Measurements from ENCODE around the gene EMID1. TPM values are rescaled to one million over a fixed set of nuclear protein-coding genes. Genes with fewer than 3 reads are reported as not detected.

Gene EMID1
- total RNA-seq, 1 donor from 2014 or later, result not detected

DNA sequence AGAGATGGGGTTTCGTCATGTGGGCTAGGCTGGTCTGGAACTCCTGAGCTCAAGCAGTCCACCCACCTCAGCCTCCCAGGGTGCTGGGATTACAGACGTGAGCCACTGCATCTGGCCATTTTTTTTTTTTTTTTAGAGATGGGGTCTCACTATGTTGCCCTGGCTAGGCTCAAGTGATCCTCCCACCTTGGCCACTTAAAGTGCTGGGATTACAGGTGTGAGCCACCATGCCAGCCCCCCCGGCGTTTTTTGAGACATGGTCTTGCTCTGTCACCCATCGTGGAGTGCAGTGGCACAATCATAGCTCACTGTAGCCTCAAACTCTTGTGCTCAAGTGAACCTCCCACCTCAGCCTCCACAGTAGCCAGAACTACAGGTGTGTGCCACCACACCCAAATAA is 45.6 kb downstream of the EMID1 start:
- Mint-ChIP-seq H3K4me3 (no peak overlapping the region), H3K4me1 (no peaks in the 10 kb centered on the region), H3K36me3 (ENCODE audit: low read depth) (no peaks in the 10 kb centered on the region), H3K9me3 (no peaks in the 10 kb centered on the region), H3K27ac (no peak overlapping the region), H3K27me3 (peaks cover 5% of the 10 kb centered on the region)
- CTCF ChIA-PET, result interaction anchor here (1.4 kb wide), 1 partner anchor 210 kb away, joined by 3 read pairs; no protein-coding TSS in a partner anchor
- no peak for DNase-seq
- TF ChIP-seq, protein P1, sequence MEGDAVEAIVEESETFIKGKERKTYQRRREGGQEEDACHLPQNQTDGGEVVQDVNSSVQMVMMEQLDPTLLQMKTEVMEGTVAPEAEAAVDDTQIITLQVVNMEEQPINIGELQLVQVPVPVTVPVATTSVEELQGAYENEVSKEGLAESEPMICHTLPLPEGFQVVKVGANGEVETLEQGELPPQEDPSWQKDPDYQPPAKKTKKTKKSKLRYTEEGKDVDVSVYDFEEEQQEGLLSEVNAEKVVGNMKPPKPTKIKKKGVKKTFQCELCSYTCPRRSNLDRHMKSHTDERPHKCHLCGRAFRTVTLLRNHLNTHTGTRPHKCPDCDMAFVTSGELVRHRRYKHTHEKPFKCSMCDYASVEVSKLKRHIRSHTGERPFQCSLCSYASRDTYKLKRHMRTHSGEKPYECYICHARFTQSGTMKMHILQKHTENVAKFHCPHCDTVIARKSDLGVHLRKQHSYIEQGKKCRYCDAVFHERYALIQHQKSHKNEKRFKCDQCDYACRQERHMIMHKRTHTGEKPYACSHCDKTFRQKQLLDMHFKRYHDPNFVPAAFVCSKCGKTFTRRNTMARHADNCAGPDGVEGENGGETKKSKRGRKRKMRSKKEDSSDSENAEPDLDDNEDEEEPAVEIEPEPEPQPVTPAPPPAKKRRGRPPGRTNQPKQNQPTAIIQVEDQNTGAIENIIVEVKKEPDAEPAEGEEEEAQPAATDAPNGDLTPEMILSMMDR (IDR thresholded peaks at IDR 0.05), result no peak
- no peak for ATAC-seq (ENCODE audit: low read depth)
- intact Hi-C loops (cut with micrococcal nuclease), result no loop called here
- POLR2A ChIA-PET, result no interaction called here

DNA sequence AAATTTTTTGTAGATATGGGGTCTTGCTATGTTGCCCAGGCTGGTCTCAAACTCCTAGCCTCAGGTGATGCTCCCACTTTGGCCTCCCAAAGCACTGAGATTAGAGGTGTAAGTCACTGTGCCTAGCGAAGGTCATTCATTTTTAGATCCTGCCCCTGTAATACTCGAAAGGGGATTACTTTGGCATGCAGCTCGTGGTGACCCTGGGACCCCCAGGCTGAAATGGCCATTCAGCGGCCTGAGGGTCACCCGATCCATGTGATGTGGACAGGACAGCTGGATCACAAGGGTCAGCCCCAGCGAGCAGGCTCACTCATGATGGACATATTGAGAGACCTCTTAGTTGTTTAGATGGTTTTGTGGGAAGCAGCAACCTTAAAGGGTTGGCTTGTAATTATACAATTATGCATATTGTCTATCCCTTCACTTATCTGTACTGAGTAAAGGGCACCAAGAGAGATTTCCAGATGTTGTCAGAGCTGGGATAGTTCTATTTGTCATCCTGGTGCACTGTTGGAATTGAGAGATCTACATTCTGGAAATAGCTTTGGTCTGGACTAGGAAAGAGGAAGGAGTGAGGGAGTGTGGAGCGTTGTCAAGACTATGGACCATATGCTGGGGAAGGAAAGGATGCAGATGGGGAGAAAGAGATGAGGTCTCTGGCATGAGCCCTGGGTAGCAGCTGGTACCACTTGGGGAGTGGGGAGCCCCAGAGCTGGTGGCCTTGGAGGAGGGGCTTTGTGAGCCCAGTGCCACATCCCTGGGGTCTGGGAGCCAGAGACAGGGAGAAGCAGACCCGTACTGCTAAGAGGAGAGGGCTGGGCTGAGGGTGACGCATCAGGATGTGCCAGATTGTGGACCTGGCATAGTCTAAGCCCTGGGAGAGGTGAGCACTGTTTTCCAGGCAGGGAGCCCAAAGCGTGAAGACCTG is 46.5 kb downstream of the EMID1 start:
- no peak for DNase-seq
- ATAC-seq (ENCODE audit: low read depth), result no peak
- no peak overlapping the region for H3K27ac Mint-ChIP-seq
- intact Hi-C loops (cut with micrococcal nuclease), result no loop called here
- CTCF ChIA-PET, result interaction anchor here (0.6 kb wide), 1 partner anchor 12 kb away, joined by 3 read pairs; no protein-coding TSS in a partner anchor
- no peak overlapping the region for H3K4me3 Mint-ChIP-seq
- peaks cover 5% of the 10 kb centered on the region for H3K27me3 Mint-ChIP-seq
- H3K9me3 Mint-ChIP-seq, result no peaks in the 10 kb centered on the region
- H3K36me3 Mint-ChIP-seq (ENCODE audit: low read depth), result no peaks in the 10 kb centered on the region
- no peaks in the 10 kb centered on the region for H3K4me1 Mint-ChIP-seq
- POLR2A ChIA-PET, result no interaction called here
- TF ChIP-seq, protein P1 (IDR thresholded peaks at IDR 0.05), result no peak

DNA sequence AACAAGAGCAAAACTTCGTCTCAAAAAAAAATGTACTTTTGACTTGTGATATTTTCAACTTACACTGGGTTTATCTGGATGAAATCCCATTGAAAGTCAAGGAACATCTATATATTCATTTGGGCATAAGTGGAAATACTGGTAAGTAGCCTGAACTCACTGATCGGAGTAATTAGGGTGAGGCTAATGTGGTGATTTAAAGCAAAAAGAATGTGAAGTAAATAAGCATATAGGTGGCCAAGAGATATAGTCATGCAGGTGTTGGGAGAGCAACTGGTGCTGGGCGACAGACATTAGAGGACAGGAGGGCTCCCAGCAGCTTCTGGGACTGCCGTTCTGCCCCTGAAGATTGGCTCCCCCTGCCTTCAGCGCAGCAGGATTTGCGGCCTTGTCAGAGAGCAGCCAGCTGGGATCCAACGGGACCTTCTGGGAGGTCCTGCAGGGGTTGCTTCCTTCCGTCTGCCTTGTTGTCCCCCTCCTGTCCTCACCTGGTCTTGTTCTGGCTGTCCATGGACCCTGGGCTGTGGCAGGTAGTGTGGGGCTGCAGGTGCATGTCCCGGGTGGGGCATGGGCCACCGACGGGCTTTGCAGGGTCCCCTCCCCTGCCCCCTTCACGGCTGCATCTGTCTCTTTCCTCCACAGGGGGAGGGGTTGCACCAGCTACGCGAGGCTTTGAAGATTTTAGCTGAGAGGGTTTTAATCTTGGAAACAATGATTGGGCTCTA is 48.0 kb downstream of the EMID1 start:
- no peak for ATAC-seq (ENCODE audit: low read depth)
- no peaks in the 10 kb centered on the region for H3K9me3 Mint-ChIP-seq
- H3K36me3 Mint-ChIP-seq (ENCODE audit: low read depth), result no peaks in the 10 kb centered on the region
- H3K4me1 Mint-ChIP-seq, result no peaks in the 10 kb centered on the region
- no peak overlapping the region for H3K4me3 Mint-ChIP-seq
- POLR2A ChIA-PET, result no interaction called here
- CTCF ChIA-PET, result interaction anchor here (3.4 kb wide), 1 partner anchor 8 kb away, joined by 11 read pairs; no protein-coding TSS in a partner anchor
- peaks cover 5% of the 10 kb centered on the region for H3K27me3 Mint-ChIP-seq
- intact Hi-C loops (cut with micrococcal nuclease), result no loop called here
- DNase-seq, result no peak
- TF ChIP-seq, protein P1 (IDR thresholded peaks at IDR 0.05), result no peak
- H3K27ac Mint-ChIP-seq, result no peak overlapping the region

DNA sequence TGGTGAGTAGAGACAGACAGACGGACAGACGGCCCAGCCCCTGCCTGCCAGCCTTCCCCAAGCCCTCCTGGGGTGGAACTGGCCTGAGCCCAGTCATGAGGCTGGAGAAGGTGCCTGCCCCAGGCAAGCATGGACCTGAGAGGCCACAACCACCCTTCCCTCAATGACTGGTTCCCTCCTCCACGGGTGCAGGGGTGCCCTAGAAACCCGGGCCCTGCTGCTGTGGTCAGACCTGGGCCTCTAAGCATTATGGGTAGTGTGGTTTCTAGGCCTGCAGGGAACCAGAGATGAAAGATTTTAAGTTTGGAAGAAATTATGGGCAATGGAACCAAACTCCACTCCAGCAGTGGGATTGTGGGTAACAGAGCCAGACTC is 48.6 kb downstream of the EMID1 start:
- no peak for DNase-seq
- Mint-ChIP-seq H3K4me3 (no peak overlapping the region), H3K27ac (no peak overlapping the region), H3K27me3 (peaks cover 5% of the 10 kb centered on the region), H3K36me3 (ENCODE audit: low read depth) (no peaks in the 10 kb centered on the region), H3K4me1 (no peaks in the 10 kb centered on the region), H3K9me3 (no peaks in the 10 kb centered on the region)
- ChIA-PET POLR2A (interaction anchor here (0.6 kb wide), 1 partner anchor 52 kb away, joined by 10 read pairs; no protein-coding TSS in a partner anchor), CTCF (interaction anchor here (3.4 kb wide), 1 partner anchor 9 kb away, joined by 11 read pairs; no protein-coding TSS in a partner anchor)
- TF ChIP-seq, protein P1 (IDR thresholded peaks at IDR 0.05), result no peak
- ATAC-seq (ENCODE audit: low read depth), result no peak
- intact Hi-C loops (cut with micrococcal nuclease), result no loop called here

All from activated B cell treated with CpG ODN at 0.5 μM for 24 hours (primary cell).